Loucy (cell line): ENCODE measurements around the gene AAK1.

Source experiments
- H2AFZ ChIP-seq: fragments of 200-600 bp; sonication (generic); 2 replicates; pipeline ENCODE4 v1.6.0; 2016; ENCODE audit warnings: antibody characterized with exemption, mild to moderate bottlenecking, low read length, moderate library complexity
- H3F3A ChIP-seq: fragments of 200-600 bp; 2 replicates; pipeline ENCODE4 v1.6.0; 2016; ENCODE audit warnings: antibody characterized with exemption, low read depth, mild to moderate bottlenecking
- H3K27me3 ChIP-seq: fragments of 200-600 bp; sonication (generic); 2 replicates; pipeline ENCODE4 v1.6.1; 2014; ENCODE audit warnings: low read length, mild to moderate bottlenecking; ENCODE audit not compliant: insufficient read depth, poor library complexity, severe bottlenecking
- H3K36me3 ChIP-seq: fragments of 200-600 bp; sonication (generic); 2 replicates; pipeline ENCODE4 v1.6.1; 2016; ENCODE audit warnings: low read length; ENCODE audit not compliant: insufficient read depth
- H3K4me1 ChIP-seq: fragments of 200-600 bp; sonication (generic); 2 replicates; pipeline ENCODE4 v1.5.1; 2014; ENCODE audit warnings: low read length, mild to moderate bottlenecking; ENCODE audit not compliant: insufficient read depth, poor library complexity, severe bottlenecking
- H3K4me2 ChIP-seq: fragments of 200-600 bp; sonication (generic); 2 replicates; pipeline ENCODE4 v1.6.0; 2014; ENCODE audit warnings: antibody characterized with exemption, low read length, low read depth, mild to moderate bottlenecking; ENCODE audit not compliant: poor library complexity, severe bottlenecking
- H3K4me3 ChIP-seq: fragments of 200-600 bp; sonication (generic); 2 replicates; pipeline ENCODE4 v1.5.1; 2014; ENCODE audit warnings: low read length, mild to moderate bottlenecking, mixed read lengths; ENCODE audit not compliant: poor library complexity, severe bottlenecking
- H3K79me2 ChIP-seq: fragments of 200-600 bp; sonication (generic); 2 replicates; pipeline ENCODE4 v1.6.1; 2014; ENCODE audit warnings: low read length; ENCODE audit not compliant: insufficient read depth
- H3K9ac ChIP-seq: fragments of 200-600 bp; sonication (generic); 2 replicates; pipeline ENCODE4 v1.6.0; 2014; ENCODE audit warnings: mild to moderate bottlenecking, low read depth, low read length, moderate library complexity; ENCODE audit not compliant: poor library complexity, severe bottlenecking
- H3K9me2 ChIP-seq: fragments of 200-600 bp; sonication (generic); replicated peaks from 2 replicates; pipeline ENCODE4 v1.6.1; 2016; ENCODE audit warnings: low read depth, low read length, mixed read lengths
- H3K9me3 ChIP-seq: fragments of 200-600 bp; sonication (generic); 2 replicates; pipeline ENCODE4 v1.6.1; 2014; ENCODE audit warnings: mild to moderate bottlenecking, antibody characterized with exemption, low read length, low read depth; ENCODE audit not compliant: insufficient read depth
- H4K20me1 ChIP-seq: fragments of 200-600 bp; sonication (generic); 2 replicates; pipeline ENCODE4 v1.6.0; 2014; ENCODE audit warnings: antibody characterized with exemption, low read length, mild to moderate bottlenecking; ENCODE audit not compliant: insufficient read depth, poor library complexity, severe bottlenecking
- EZH2phosphoT487 ChIP-seq: fragments of 200-600 bp; IDR thresholded peaks from 2 replicates; pipeline ENCODE4 v1.6.1; 2018; ENCODE audit warnings: antibody characterized with exemption, mild to moderate bottlenecking, moderate library complexity, borderline replicate concordance
- TF ChIP-seq, protein P1 (sequence below): fragments of 200-600 bp; sonication (generic); conservative IDR thresholded peaks from 2 replicates; pipeline ENCODE4 v1.5.1; 2014; ENCODE audit warnings: mild to moderate bottlenecking, antibody characterized with exemption, low read length

Gene AAK1

GRCh38 chr2:69514406-69514805 lies 129.1 kb downstream of the AAK1 start:
- no peaks in the 10 kb centered on the region for H3K4me1 ChIP-seq
- no peaks in the 10 kb centered on the region for H3F3A ChIP-seq
- no peaks in the 10 kb centered on the region for H3K79me2 ChIP-seq
- no peaks in the 10 kb centered on the region for H3K9me3 ChIP-seq
- no peak overlapping the region for H3K4me2 ChIP-seq
- H3K4me3 ChIP-seq = no peak overlapping the region
- H2AFZ ChIP-seq = no peak overlapping the region
- no peaks in the 10 kb centered on the region for H4K20me1 ChIP-seq
- H3K36me3 ChIP-seq = peaks cover 92% of the 10 kb centered on the region; the same call in 1 of the 2 replicates
- no peak overlapping the region for H3K9ac ChIP-seq
- TF ChIP-seq, protein P1, sequence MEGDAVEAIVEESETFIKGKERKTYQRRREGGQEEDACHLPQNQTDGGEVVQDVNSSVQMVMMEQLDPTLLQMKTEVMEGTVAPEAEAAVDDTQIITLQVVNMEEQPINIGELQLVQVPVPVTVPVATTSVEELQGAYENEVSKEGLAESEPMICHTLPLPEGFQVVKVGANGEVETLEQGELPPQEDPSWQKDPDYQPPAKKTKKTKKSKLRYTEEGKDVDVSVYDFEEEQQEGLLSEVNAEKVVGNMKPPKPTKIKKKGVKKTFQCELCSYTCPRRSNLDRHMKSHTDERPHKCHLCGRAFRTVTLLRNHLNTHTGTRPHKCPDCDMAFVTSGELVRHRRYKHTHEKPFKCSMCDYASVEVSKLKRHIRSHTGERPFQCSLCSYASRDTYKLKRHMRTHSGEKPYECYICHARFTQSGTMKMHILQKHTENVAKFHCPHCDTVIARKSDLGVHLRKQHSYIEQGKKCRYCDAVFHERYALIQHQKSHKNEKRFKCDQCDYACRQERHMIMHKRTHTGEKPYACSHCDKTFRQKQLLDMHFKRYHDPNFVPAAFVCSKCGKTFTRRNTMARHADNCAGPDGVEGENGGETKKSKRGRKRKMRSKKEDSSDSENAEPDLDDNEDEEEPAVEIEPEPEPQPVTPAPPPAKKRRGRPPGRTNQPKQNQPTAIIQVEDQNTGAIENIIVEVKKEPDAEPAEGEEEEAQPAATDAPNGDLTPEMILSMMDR = no peak
- TF ChIP-seq EZH2phosphoT487 = no peak
- H3K9me2 ChIP-seq = no peaks in the 10 kb centered on the region
- no peaks in the 10 kb centered on the region for H3K27me3 ChIP-seq

- no peaks in the 10 kb centered on the region for H3F3A ChIP-seq
- no peaks in the 10 kb centered on the region for H3K9me3 ChIP-seq
- H3K27me3 ChIP-seq = no peaks in the 10 kb centered on the region
- H3K4me1 ChIP-seq = no peaks in the 10 kb centered on the region
- no peaks in the 10 kb centered on the region for H3K9me2 ChIP-seq
- H3K9ac ChIP-seq = no peak overlapping the region
- no peak overlapping the region for H3K4me3 ChIP-seq
- no peaks in the 10 kb centered on the region for H4K20me1 ChIP-seq
- H3K36me3 ChIP-seq = peaks cover 95% of the 10 kb centered on the region; the same call in 1 of the 2 replicates
- no peak for TF ChIP-seq EZH2phosphoT487
- TF ChIP-seq, protein P1 = no peak
- no peak overlapping the region for H3K4me2 ChIP-seq
- H2AFZ ChIP-seq = no peak overlapping the region
- no peaks in the 10 kb centered on the region for H3K79me2 ChIP-seq
Measured at GRCh38 chr2:69512446-69512845, 131.1 kb downstream of the AAK1 start.

- Histone ChIP-seq H3K4me2 (no peak overlapping the region), H3K9me3 (no peaks in the 10 kb centered on the region), H3K27me3 (no peaks in the 10 kb centered on the region), H3K9me2 (no peaks in the 10 kb centered on the region), H3K79me2 (no peaks in the 10 kb centered on the region), H3K4me1 (no peaks in the 10 kb centered on the region), H3K36me3 (peaks cover 96% of the 10 kb centered on the region; the same call in 1 of the 2 replicates), H2AFZ (no peak overlapping the region), H3F3A (no peaks in the 10 kb centered on the region), H3K4me3 (no peak overlapping the region), H4K20me1 (no peaks in the 10 kb centered on the region), H3K9ac (no peak overlapping the region)
- TF ChIP-seq EZH2phosphoT487 = no peak
- TF ChIP-seq, protein P1 = no peak
Measured at GRCh38 chr2:69510204-69510603, 133.3 kb downstream of the AAK1 start.
